Skeletal muscle tissue (tissue), 4 donors: Measurements from ENCODE around the gene ZNF366. TPM values are rescaled to one million over a fixed set of nuclear protein-coding genes. Genes with fewer than 3 reads are reported as not detected.
A peak's percentile ranks its signal among the peaks of the same experiment; 100 is the strongest.

Source experiments
- H3K27ac ChIP-seq: one replicate; pipeline ENCODE4 v1.7.0; 2013; ENCODE audit warnings: mild to moderate bottlenecking, low read depth, low read length, inconsistent platforms
- H3K27me3 ChIP-seq, 3 donors: one replicate each; pipeline ENCODE4 v1.7.0; 2013; ENCODE audit warnings: low read length in 3 of 3; ENCODE audit not compliant: control insufficient read depth in 3 of 3, insufficient read depth in 3 of 3
- H3K36me3 ChIP-seq, 3 donors: one replicate each; pipeline ENCODE4 v1.7.0; 2013; ENCODE audit warnings: low read length in 3 of 3; ENCODE audit not compliant: control insufficient read depth in 3 of 3, insufficient read depth in 3 of 3
- H3K4me1 ChIP-seq, 3 donors: one replicate each; pipeline ENCODE4 v1.7.0; 2013; ENCODE audit warnings: low read length in 3 of 3, mild to moderate bottlenecking in 3 of 3; ENCODE audit not compliant: control insufficient read depth in 3 of 3, insufficient read depth in 3 of 3
- H3K4me3 ChIP-seq, 3 donors: one replicate each; pipeline ENCODE4 v1.7.0; 2013; ENCODE audit warnings: low read length in 3 of 3
- H3K9ac ChIP-seq, 3 donors: one replicate each; pipeline ENCODE4 v1.7.0; 2013; ENCODE audit warnings: low read length in 3 of 3, mild to moderate bottlenecking in 3 of 3, moderate library complexity in 2 of 3, low read depth in 1 of 3
- H3K9me3 ChIP-seq, 3 donors: one replicate each; pipeline ENCODE4 v1.7.0; 2013; ENCODE audit warnings: low read length in 3 of 3; ENCODE audit not compliant: control insufficient read depth in 3 of 3
- total RNA-seq: library from RNA; depleted of rRNA; stranded (reverse); fragments of >200 nt; gene quantifications from one replicate; pipeline ENCODE4 v1.2.3, GENCODE V29; 2014
- donor health status: Osteomylitis.

Gene ZNF366
- total RNA-seq, 1 donor from 2014 or later = 1.6 TPM

DNA sequence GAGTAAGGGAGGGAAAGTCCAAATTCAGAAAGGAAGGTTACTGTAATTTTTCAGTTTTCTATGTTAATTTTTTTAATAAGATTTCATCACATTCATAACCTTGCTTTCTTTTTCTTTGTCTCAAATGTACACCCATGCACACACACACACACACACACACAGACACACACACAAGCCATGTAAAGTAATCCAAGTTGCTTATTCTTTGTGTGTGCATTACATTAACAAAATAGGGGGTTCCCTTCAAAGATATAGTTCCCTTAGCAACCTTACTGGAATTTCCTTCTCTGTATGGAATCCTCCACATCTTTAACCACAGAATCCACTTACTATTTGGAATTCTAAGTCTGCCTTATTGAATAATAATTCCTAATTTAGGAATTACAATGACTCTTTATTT lies 32.7 kb downstream of the ZNF366 start:
- Histone ChIP-seq H3K27ac (no peak overlapping the region), H3K4me1 (peaks cover 0 to 10% (median 2%) of the 10 kb centered on the region in 3 donors), H3K36me3 (no peaks in the 10 kb centered on the region)

DNA sequence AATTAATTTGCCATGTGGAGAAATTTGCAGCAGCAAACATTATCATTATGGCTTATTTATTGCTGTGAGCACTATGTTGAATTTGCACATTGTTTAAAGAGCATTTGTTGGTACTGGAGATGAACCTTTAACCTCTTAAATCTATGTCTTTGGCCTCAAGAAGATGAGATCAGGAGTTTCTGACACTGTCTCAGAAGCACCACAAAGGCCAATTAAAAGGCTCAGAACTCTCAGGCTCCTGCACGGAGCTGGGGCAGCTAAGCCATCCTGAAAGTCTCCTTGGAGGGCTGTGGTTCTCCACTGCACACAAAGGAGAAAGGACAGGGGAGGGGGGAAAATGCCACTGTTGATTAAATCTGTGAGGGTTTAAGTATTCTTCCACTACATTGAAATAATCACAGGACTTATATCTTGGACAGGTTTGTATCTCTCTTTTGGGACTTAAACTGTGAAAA lies 33.1 kb downstream of the ZNF366 start:
- Histone ChIP-seq H3K4me1 (peaks cover 0 to 9% (median 2%) of the 10 kb centered on the region in 3 donors), H3K9me3 (no peaks in the 10 kb centered on the region), H3K4me3 (no peak overlapping the region), H3K27me3 (no peaks in the 10 kb centered on the region), H3K9ac (no peak overlapping the region), H3K27ac (no peak overlapping the region), H3K36me3 (no peaks in the 10 kb centered on the region)

More for the DNA sequence above, 32.7 kb downstream of the ZNF366 start:
- no peak overlapping the region for H3K4me3 ChIP-seq
- no peaks in the 10 kb centered on the region for H3K27me3 ChIP-seq
- no peak overlapping the region for H3K9ac ChIP-seq
- no peaks in the 10 kb centered on the region for H3K9me3 ChIP-seq

DNA sequence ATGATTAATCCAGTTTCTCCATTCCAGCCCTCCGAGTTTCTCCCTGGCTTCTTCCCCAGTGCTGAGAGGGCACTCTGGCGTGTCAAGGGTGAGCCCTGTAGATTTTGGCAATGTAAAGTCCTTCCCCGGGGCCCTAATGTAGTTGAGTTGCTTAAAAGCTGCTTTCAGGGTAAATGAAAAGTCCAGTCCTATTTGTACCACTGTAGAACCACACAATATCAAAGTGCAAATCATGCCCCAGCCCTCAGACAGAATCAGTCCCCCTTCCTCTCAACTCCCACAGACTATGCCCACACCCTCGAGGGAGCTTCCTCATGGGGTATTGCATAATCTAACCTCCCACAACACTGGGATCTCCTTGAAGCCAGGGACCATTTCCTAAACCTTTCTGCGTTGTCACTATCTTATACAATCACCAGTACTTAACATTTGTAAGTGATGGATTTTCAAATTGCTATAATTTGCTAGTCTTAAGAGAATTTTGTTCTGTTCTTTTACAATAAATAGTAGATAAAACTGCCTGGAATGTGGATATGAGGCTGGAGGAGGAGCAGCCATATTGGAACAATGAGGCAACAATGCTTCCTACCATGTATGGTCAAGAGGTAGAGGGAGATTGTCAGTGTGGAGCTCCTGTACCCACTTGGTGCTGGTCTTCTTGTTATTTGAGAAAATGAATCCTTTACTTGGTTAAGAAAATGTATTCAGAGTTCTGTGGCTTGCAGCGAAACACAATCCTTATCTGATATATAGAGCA lies 34.4 kb downstream of the ZNF366 start:
- Histone ChIP-seq H3K9ac (no peak overlapping the region), H3K4me3 (no peak overlapping the region), H3K4me1 (peaks cover 0 to 7% (median 3%) of the 10 kb centered on the region in 3 donors), H3K36me3 (no peaks in the 10 kb centered on the region), H3K27ac (peak overlapping the region; percentile 2), H3K27me3 (no peaks in the 10 kb centered on the region), H3K9me3 (no peaks in the 10 kb centered on the region)

DNA sequence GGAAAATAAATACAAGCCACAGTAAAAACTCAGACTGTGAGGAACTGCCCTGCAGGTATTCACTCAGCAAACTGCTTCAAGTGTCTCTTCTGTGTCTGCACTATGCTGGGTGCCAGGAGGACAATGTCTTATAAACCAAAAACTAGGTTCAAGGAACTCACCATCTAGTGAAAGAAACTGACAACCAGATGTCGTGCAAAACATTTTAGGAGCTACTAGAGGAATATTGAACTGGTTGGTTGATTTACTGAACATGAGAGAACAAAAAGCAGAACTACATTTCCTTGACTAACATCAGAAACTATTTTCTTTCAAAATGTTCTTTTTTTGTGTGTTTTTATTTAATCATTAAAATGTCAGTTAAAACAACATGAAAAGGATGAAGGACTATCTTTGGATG lies 35.2 kb downstream of the ZNF366 start:
- Histone ChIP-seq H3K4me3 (no peak overlapping the region), H3K9ac (no peak overlapping the region), H3K27ac (no peak overlapping the region), H3K36me3 (no peaks in the 10 kb centered on the region), H3K9me3 (no peaks in the 10 kb centered on the region), H3K4me1 (peaks cover 0 to 10% (median 3%) of the 10 kb centered on the region in 3 donors), H3K27me3 (no peaks in the 10 kb centered on the region)

DNA sequence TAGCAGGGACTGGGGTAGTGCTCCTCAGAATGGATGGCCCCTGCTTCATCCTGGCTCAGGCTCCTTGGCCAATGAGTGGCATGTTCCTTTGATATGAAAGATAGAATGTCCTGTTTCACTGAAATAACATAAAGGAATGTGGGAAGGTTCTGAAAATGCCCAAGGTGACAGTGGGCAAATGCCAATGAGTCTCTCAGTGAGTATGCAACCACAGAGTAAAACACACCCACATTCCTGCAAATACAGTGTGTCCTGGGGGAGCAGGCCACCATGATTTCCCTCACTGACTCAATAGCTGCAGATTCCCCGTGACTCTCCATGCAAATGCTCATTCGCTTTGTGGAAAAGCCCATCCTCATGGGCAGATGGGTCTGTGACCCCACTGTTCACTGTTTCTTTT lies 36.4 kb downstream of the ZNF366 start:
- Histone ChIP-seq H3K9me3 (no peaks in the 10 kb centered on the region), H3K9ac (no peak overlapping the region), H3K27me3 (no peaks in the 10 kb centered on the region), H3K27ac (no peak overlapping the region), H3K4me3 (no peak overlapping the region), H3K4me1 (peaks cover 6 to 16% (median 9%) of the 10 kb centered on the region in 3 donors), H3K36me3 (no peaks in the 10 kb centered on the region)

DNA sequence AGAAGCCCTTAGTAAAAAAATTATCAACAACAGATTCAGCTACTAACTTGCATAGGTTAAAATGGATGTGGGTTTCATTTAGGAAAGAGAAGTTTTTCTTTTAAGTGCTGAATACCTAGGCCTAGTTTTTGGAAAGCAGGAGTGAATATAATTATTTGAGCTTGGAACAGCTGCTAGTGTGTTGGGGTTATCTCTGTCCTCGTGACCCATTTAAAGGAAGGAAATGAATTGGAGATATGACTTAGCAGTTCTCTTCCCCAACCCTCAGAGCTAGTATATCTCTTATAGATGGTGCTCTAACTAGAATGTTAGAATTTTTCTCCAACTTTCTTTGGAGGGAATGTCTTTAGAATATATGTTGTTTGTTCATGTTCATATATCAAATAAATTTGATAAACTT lies 38.6 kb downstream of the ZNF366 start:
- Histone ChIP-seq H3K9ac (no peak overlapping the region), H3K27me3 (no peaks in the 10 kb centered on the region), H3K9me3 (no peaks in the 10 kb centered on the region), H3K4me3 (no peak overlapping the region), H3K36me3 (no peaks in the 10 kb centered on the region), H3K4me1 (peaks cover 17 to 32% (median 19%) of the 10 kb centered on the region in 3 donors), H3K27ac (peak overlapping the region; percentile 12)

DNA sequence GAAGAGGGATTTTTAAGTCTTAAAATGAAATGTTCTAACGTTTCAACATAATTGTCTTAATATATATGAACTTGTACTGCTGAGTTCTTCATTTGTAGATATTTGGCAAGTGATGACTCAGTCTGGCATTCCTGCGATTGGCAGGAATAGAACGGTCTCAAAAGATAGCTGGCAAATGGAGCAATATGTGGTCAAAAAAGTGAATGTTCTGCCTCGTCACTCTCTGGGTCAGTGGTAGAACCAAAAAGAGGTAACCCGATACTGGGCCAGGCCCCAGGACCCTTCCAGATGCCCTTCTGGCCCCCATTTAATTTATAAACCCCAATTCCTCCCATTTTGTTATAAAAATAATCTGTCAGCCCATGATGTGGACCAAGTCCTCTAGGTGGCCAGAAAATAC lies 39.2 kb downstream of the ZNF366 start:
- H3K36me3 ChIP-seq = no peaks in the 10 kb centered on the region
- H3K27me3 ChIP-seq = no peaks in the 10 kb centered on the region
- H3K9me3 ChIP-seq = no peaks in the 10 kb centered on the region
- no peak overlapping the region for H3K4me3 ChIP-seq
- peaks cover 20 to 36% (median 22%) of the 10 kb centered on the region in 3 donors for H3K4me1 ChIP-seq
- H3K9ac ChIP-seq = no peak overlapping the region
- peak overlapping the region; percentile 12 for H3K27ac ChIP-seq

DNA sequence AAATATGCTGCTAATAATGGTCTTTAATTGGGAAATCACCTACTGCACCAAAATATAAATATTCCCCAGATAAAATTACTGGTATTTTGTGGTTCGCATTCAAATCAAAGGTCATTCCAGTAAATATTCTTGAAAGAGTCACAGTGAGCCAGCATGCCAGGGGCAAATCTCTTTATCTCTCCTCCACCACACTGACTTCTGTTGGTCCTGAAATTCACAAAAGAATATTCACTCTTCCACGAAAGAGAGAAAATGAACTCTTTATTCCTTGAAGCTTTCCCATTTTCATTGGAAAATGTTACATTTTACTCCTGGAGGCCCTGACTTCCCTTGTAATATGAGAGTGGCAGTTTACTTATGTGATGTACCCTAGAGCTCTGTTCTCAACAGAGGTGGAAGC lies 39.7 kb downstream of the ZNF366 start:
- Histone ChIP-seq H3K9ac (no peak overlapping the region), H3K27ac (peak overlapping the region; percentile 12)

DNA sequence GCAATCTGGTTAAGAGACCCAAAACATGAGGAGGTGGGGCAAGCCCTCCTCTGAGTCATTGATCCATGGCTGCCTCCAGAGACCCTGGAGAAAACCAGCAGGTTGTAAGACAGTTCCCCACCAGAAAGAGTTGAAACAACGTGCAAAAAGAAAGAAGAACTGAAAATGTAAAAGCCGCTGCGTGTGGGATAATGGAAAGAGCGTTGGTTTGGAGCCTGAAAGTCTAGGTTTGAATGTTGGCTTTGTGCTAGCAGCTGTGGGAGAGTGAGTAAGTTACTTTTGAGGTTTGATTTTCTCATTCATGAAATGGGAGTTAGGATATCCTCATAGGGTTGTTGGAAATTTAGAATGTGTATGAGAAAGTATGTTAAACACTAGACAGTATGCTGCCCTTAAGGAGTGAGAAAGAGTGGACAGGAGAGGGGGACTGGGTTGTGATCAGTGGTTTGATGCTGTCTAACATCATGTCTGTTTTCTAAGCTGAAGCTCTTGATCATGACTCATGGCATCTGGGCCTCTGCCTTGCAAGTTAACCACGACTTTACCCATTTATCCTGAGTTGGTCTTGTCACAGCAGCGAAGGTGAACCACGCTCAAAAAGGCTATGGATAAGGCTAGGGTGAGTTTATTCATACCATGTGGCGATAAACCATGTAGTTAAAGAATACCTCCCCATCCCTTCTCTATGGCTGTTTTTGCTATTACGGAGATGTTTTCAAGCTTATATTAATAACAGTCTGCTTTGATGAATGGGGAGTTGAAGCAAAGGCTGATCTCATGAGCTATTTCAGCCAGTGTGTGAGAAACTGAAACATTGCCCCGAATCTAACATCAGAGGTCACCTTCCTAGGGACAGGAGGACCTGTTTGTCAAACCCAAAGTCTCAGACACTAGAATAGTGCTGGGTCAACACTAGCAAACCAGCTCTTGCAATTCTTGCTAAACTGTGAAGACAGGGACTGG lies 41.3 kb downstream of the ZNF366 start:
- Histone ChIP-seq H3K27me3 (no peaks in the 10 kb centered on the region), H3K9ac (no peak overlapping the region), H3K36me3 (no peaks in the 10 kb centered on the region), H3K4me1 (peaks cover 20 to 36% (median 22%) of the 10 kb centered on the region in 3 donors), H3K4me3 (no peak overlapping the region), H3K9me3 (no peaks in the 10 kb centered on the region), H3K27ac (peak overlapping the region; percentile 77)

More for the DNA sequence above, 39.7 kb downstream of the ZNF366 start:
- Histone ChIP-seq H3K4me3 (no peak overlapping the region), H3K4me1 (peaks cover 20 to 36% (median 22%) of the 10 kb centered on the region in 3 donors), H3K9me3 (no peaks in the 10 kb centered on the region), H3K27me3 (no peaks in the 10 kb centered on the region), H3K36me3 (no peaks in the 10 kb centered on the region)
